Fibroblast of skin of right quadriceps (primary cell): ENCODE data around the gene SFXN3.

Source experiments
- DNase-seq: peaks from one replicate; pipeline ENCODE4 v3.0.0-alpha.2; 2013

Gene SFXN3

GRCh38 chr10:101036726-101037125, 5.7 kb downstream of the SFXN3 start:
- DNase-seq = no peak

GRCh38 chr10:101038484-101038883, 7.5 kb downstream of the SFXN3 start:
- no peak for DNase-seq

GRCh38 chr10:101040061-101040460, 9.0 kb downstream of the SFXN3 start:
- DNase-seq = no peak

GRCh38 chr10:101040851-101041250, 9.8 kb downstream of the SFXN3 start:
- no peak for DNase-seq

- peak; percentile 83 for DNase-seq
Measured at GRCh38 chr10:101041252-101041761, 10.3 kb downstream of the SFXN3 start.

- DNase-seq = no peak
Measured at GRCh38 chr10:101042118-101042517, 11.1 kb downstream of the SFXN3 start.

DNA sequence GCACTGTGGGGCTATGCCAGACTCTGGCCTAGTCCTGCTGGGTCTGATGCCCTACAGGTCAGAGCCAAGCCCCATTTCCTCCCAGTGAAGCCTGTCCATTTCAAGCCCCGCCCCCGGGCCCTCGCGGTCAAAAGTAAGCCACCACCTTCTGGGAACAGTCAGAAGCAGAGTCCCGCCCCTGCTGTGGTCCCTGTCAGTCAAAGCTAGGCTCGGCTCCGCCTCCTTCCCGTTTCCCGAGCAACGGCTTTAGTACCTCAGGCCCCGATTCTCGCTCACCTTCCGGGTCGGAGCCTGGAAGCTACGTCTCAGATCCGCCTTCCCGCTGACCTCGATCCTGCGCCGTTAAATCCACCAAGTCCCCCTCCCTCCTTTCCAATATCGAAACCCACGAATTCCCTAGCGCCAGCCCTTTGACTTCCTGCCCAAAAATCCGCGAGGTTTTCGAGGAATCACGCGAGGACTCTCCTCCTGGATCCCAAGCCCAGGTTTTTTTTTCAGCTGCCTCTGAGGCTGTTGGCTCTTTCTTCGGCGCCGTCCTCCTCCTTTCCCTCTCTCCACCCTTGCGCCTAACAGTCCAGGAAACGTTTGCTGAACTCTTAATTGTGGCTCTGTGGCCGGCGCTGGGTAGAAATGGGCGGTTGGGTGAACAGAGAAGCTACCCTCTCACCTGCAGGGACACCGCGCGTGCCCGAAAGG, 11.8 kb downstream of the SFXN3 start:
- DNase-seq = peak; percentile 93

DNA sequence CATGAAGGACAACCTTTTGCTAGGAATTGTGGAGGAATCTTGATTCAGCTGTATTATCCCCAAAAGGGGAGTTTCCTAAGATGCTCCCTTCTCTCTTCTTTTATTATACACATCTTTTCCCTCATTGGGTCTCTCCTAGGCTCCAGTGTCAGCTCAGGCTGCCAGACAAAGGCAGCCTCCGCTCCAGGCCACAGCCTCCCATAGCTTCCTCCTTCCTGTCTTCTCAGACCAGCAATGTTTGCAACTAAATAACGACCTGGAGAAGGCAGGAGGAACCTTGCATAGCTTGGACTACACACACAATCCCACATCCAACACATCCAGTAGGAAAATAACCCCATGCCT, 12.3 kb downstream of the SFXN3 start:
- DNase-seq = no peak

DNA sequence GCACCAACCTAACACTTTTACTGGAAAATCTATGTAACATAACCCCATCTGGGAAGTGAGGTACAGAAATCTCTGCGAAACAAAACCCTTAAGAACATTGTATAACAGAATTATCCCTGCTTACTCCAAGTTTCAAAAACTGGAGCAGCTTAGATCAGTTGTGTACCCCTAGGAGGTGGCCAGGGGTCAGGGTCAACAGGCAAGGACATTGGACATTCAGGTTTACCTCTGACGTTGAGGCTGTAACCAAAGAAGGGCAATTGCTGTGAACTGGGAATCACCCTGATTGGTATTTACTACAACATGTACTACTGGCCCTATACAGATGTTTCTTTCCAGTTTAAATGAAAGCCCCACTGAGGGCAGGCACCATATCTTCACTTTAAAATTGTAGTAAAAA, 13.1 kb downstream of the SFXN3 start:
- DNase-seq = no peak

GRCh38 chr10:101046332-101047238, 15.6 kb downstream of the SFXN3 start:
- DNase-seq = peak; percentile 30

GRCh38 chr10:101047268-101047667, 16.2 kb downstream of the SFXN3 start:
- DNase-seq = no peak

DNA sequence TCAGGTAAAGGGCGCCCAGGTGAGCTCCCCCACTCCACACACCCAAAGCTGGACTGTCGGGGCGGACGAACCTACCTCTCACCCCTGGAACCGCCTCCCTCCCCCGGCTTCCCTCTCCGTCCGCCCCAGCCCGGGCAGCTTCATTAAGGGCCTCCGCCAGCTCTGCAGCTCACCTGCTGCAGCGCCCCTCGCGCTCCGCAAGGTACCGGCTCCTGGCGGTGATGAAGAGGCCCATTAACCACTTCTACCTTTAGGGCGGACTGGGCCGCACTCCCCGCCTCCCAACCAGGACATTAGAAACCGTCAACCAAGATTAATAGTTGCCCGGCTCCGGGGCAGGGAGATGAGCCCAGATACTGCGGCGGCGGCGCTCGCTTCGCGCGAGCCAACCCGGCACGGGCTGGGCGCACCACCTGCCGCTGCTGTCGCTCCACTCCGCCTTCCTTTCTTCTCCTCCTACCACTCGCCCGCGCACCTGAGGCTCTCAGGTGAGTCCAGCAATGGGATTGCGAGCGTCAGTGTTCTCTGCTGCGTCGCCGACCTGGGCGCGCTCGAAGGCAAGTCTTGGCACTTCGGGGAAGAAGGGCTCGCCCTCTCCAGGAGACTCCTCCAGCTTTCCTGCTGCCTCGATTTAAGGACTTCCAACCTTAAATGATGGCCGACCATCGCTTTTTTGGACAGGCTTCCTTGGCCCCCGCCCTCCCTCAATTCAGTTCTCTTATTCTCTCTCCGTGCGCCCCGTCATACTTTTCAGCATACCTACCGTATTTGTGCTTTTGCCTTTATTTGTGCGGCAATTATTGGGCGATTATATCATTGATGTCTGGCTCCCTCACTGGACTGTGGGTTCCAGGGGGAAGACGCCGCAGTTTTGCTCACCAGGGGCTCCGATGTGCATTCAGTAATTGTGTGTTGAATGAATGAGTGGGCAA, 17.2 kb downstream of the SFXN3 start:
- DNase-seq = no peak

- DNase-seq = peak; percentile 38
Measured at GRCh38 chr10:101050208-101051069, 19.4 kb downstream of the SFXN3 start.

GRCh38 chr10:101052285-101052684, 21.3 kb downstream of the SFXN3 start:
- peak; percentile 61 for DNase-seq

GRCh38 chr10:101053516-101053915, 22.5 kb downstream of the SFXN3 start:
- DNase-seq = peak; percentile 71

DNA sequence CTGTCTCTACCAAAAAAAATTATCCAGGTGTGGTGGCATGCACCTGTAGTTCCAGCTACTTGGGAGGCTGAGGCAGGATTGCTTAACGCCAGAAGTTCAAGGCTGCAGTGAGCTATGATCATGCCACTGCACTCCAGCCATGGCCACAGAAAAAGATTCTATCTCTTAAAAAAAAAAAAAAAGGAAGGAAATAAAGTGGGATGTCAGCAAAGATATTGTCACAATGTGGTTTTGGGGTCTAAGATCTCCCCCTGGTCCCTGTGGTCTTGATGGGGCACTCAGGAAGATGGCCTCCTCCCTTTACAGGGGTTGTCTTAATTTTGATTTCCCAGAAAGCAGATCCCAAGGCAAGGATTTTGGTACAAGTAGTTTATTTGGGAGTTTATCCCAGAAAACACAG, 23.3 kb downstream of the SFXN3 start:
- DNase-seq = no peak

DNA sequence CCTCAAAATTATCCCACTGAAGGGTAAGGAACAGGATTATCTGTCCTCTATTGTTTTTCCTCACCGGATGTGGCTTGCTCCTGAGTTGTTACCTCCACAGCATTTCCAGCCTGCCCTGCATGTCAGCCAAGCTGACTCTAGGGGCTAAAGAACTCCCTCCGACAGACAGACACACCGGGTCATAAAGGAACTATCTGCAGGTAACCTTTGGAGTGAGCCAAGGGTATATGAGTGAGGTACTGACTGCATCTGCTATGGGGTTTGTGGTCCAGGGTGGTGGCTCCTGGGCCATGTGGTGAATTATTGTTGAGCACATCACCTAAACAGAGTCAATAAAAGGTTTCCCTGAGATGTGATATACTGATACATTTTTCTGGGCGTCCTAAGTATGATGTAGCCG, 23.8 kb downstream of the SFXN3 start:
- DNase-seq = no peak

- no peak for DNase-seq
Measured at GRCh38 chr10:101055411-101055810, 24.4 kb downstream of the SFXN3 start.

GRCh38 chr10:101056365-101057151, 25.5 kb downstream of the SFXN3 start:
- DNase-seq = no peak

DNA sequence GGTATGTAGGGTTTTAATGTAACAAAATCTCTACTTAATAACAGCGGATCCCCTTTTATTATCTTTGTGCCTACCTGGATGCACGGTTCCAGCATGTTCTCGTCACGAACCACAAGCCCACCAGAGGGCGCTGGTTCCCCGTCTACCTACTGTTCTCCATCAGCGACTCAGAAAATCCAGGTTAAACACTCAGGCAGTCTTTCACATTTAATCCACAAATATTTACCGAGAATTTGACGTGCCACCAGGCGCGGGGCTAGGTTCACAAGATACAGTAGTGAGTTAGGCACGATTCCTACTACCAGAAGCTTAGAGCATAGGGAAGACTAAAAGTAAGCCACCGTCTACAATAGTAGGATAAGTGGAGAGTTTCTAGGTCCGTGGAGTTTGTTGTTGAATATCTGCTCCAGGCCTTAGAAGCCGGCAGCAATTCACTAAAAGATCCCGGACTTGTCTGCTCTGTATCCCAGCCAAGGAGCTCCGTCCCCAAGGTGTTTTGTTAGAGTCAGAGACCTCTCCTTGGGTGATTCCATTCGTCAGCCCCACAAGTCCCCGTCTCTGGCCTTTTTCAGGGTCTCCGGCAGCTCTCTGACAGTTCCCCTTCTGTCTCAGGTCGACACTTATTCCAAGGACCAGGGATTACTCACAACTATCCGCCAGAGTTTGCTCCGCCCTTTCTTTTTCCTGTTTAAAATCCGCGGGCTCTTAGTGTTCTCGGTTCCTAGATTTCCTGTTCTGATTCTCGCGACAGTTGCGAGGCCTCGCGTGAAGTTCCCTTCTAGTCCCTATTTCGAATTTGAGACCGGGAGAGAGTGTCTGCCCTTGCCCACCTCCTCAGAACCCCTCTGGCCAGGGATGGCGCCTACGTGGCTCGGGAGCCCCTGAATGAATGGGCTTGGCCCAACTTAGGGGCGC, 29.3 kb downstream of the SFXN3 start:
- peak; percentile 97 for DNase-seq
